Fibroblast of pulmonary artery (primary cell): Measurements from ENCODE around the gene ABCB10.

ENCODE experiments used
- DNase-seq: peaks from one replicate; pipeline ENCODE4 v3.0.0-alpha.2; 2010; ENCODE audit warnings: low read depth
- H3K4me3 ChIP-seq: replicated peaks from 2 replicates; pipeline ENCODE4 v1.5.1; 2011; ENCODE audit warnings: low read depth, mild to moderate bottlenecking, control low read depth, low read length, moderate library complexity
- TF ChIP-seq, protein P1 (sequence below): IDR thresholded peaks from 2 replicates; pipeline ENCODE4 v1.5.1; 2011; ENCODE audit warnings: mild to moderate bottlenecking, control low read depth, low read length, inconsistent platforms; ENCODE audit errors: missing control alignments

ABCB10 gene

DNA sequence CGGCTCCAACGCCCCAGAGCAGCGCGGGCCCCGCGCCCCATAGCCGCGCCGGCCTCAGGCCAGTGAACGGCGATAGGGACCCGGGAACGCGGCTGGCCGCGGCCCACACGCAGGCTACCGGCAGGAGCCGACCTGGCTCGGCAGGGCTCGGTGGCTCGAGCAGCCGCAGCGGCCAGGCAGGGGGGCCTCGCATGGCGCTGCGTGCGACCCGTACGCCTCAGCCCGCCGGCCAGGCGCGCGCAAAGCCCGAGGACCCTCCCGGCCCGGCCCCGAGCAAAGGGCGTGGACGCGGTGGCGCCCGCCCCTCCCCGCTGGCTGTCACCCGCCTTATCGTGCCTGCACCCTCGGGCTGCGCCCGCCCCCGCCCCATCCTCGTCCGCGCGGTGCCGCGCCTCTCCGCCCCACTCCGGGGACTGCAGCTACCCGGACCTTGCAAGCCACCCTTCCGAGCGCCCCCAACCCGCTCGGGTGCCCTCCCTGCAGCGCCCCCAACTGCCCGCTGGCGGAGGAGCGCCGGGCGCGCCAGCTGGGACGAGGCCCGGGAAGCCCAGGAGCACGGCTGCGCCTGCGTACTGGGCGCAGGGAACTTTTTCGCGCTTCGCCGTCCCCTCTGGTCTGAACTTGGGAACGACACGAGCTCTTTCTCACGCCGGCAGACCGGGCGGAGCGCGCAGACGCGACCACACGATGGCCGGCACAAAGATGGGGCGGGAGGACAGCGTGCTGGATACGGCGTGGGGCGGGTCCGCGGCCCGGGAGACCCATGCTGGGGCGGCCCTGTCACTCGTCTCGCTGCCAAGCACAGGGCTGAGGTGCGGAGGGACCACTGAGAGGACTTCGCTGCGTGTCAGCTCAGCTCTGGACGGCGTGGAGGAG is at the start of gene ABCB10:
Gene ABCB10, minus strand, starts transcription at position 248 of the 876 bp plus-strand sequence. Its CDS starts 55 bp downstream, at position 193.
- peak within 1 kb of the TSS; percentile 73 for H3K4me3 ChIP-seq
- TF ChIP-seq, protein P1, sequence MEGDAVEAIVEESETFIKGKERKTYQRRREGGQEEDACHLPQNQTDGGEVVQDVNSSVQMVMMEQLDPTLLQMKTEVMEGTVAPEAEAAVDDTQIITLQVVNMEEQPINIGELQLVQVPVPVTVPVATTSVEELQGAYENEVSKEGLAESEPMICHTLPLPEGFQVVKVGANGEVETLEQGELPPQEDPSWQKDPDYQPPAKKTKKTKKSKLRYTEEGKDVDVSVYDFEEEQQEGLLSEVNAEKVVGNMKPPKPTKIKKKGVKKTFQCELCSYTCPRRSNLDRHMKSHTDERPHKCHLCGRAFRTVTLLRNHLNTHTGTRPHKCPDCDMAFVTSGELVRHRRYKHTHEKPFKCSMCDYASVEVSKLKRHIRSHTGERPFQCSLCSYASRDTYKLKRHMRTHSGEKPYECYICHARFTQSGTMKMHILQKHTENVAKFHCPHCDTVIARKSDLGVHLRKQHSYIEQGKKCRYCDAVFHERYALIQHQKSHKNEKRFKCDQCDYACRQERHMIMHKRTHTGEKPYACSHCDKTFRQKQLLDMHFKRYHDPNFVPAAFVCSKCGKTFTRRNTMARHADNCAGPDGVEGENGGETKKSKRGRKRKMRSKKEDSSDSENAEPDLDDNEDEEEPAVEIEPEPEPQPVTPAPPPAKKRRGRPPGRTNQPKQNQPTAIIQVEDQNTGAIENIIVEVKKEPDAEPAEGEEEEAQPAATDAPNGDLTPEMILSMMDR: peak; percentile 41
- DNase-seq: peak; percentile 98

DNA sequence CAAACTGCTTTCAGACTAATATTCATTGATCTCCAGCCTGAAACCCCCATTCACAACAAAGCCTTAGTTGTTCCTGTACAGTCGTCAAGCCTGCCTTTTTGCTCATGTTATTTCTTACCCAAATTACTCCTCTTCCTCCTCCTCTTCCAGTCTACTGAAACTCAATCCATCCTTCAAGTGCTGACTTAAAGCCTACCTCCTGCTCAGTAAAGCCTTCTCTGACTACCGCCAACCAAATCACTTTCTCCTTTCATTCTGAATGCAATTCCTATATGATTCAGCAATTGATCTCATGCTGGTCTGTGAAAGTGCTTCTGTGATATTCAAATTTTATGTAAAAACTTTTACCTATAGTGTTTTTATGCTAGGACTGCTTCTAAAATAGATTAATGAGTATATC is 48.9 kb upstream of the ABCB10 start:
- TF ChIP-seq, protein P1: no peak
- no peak for DNase-seq
- no peak overlapping the region for H3K4me3 ChIP-seq

DNA sequence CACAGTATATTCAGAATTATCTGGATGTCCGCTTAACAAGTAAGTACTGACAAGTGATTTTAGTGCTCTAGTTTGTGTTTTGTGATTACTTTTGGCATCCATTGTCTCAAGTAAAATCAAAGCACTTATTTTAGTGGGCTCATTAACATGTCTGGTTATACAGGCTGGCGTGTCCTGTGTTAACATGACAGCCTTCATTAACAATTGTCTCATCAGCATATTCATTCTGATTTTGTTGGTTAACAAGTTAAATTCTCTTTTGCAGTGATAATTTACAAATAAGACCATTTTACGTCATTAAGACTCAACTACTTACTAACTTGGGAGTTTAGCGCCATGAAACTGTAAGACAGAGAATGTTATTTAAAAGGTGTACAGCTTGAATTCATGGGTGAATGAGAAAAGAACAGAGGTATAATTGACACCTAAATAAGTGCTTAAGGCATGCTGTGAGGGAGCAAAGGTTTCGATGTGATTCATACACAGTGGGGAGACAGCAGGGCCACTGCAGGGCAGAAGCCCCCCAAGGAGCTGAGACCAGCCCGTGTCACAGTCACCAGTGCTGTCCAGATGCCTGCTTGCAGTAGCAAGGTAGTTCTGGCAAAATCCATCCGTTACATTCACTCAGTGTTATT is 45.0 kb upstream of the ABCB10 start:
- no peak for DNase-seq
- no peak overlapping the region for H3K4me3 ChIP-seq
- TF ChIP-seq, protein P1: no peak

DNA sequence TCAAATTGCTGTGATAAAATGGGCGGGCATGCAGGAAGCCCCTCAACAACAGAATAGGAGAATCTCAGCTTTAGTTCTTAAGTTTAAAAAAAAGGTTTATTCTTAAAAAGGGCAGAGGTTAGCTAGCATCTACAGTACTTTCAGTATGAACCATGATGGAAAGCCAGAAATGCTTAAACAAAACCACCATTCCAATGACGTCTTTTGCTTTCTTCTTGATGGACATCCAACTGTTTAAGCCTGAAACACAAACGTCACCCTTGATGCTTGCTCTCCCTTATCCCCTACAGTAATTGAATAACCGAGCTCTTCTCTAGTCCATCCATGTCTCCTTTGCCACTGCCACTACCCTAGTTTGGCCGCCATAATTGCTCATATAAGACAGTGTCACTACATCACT is 41.7 kb upstream of the ABCB10 start:
- H3K4me3 ChIP-seq: no peak overlapping the region
- TF ChIP-seq, protein P1: no peak
- DNase-seq: no peak

DNA sequence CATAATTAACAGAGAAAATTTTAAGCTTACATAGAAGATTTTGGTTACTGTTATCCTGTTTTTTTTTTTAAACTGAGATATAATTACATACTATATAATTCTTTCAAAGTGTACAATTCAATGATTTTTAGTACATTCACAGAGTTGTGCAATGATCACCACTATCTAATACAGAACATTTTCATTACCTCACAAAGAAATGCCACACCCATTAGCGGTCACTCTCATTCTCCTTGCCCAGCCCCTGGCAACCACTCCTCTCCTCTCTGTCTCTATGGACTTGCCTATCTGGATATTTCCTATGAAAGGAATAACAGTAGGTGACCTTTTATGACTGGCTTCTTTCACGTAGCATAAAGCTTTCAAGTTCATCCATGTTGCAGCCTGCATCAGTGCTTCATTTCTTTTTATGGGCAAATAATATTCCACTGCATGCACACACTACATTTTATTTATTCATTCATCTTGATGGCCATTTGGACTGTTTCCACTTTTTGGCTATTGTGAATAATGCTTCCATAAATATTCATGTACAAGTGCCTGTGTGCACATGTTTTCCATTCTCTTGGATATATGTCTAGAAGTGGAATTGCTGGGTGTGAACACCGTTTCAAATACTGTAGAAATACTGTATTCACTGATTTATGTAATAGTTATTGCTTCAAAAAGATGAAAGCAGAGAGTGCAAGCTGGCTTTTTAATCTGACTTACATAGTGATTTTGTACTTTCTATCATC is 40.9 kb upstream of the ABCB10 start:
- TF ChIP-seq, protein P1: no peak
- no peak overlapping the region for H3K4me3 ChIP-seq
- peak; percentile 24 for DNase-seq

DNA sequence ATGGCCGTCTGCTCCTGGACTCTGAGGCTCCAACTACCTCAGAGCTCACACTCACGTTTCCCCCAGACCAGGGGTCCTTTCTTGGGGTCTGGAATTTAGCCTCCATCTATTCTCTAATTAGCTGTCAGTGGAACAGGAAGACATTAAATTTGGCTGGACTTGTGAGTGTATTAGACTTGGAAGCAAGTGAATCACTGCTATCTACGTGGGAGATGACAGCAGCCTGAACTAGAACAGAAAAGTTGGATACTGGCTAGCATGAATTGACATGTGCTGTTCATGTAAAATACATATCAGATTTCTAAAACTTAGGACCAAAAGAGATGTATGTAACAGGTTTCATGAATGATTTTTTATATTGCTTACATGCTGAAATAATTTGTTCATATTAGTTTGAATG is 39.4 kb upstream of the ABCB10 start:
- no peak overlapping the region for H3K4me3 ChIP-seq
- DNase-seq: peak; percentile 20
- TF ChIP-seq, protein P1: no peak
